K562 (cell line): Measurements from ENCODE around the gene COL4A1. TPM values are rescaled to one million over a fixed set of nuclear protein-coding genes. Genes with fewer than 3 reads are reported as not detected.

ENCODE experiments used
- ATAC-seq: fragments of 200-7000 bp; cut with Tn5 transposase; 3 replicates; pipeline ENCODE4 v1.9.1; 2020; ENCODE audit warnings: moderate library complexity
- BruUV-seq: library from RNA; stranded (reverse); fragments of 400-500 nt; replicated peaks from 2 replicates; lab custom pipeline; 2021; lab: Mats Ljungman, UMichigan
- CTCF ChIA-PET: fragments of 300-600 bp; formaldehyde crosslinking; extraction: SDS; loops from one replicate; lab custom pipeline; 2021; ENCODE audit warnings: low intra/inter-chr PET ratio; lab: Yijun Ruan, JAX
- POLR2A ChIA-PET: fragments of 300-600, 350-650 bp; sonication (Branson Sonifier 250); formaldehyde crosslinking; extraction: SDS; loops from one replicate; lab custom pipeline; 2021; ENCODE audit warnings: antibody characterized with exemption, inconsistent platforms; lab: Yijun Ruan, JAX
- DNase-seq, 4 experiments: peaks; one replicate each; pipeline versions ENCODE4 v3.0.0 to v3.0.0-alpha.2; 2011 to 2018; ENCODE audit warnings: low spot score in 3 of 4, mixed read lengths in 3 of 4; ENCODE audit errors: extremely low read depth in 1 of 4
- FAIRE-seq: peaks from 2 replicates; lab custom pipeline; 2011; peaks lifted over from hg19 to GRCh38; lab: Jason Lieb, UNC
- H2AFZ ChIP-seq: 2 replicates; pipeline ENCODE4 v1.6.0; 2011; ENCODE audit warnings: low read depth, low read length, control low read depth, inconsistent platforms
- H3K27ac ChIP-seq: fragments of 200-600 bp; 3 replicates; pipeline ENCODE4 v1.8.0; 2011; ENCODE audit warnings: low read depth, mild to moderate bottlenecking, control low read depth, inconsistent platforms, low read length, moderate library complexity, mixed read lengths; ENCODE audit errors: extremely low read depth
- H3K27me3 ChIP-seq, 2 experiments: fragments of 300-600 bp in 1 of 2; 2 replicates in 1 of 2; 3 replicates in 1 of 2; pipeline versions ENCODE4 v1.6.0 to v1.8.0; 2011; ENCODE audit warnings: inconsistent platforms in 2 of 2, low read length in 2 of 2, mild to moderate bottlenecking in 1 of 2, mixed read lengths in 1 of 2, moderate library complexity in 1 of 2; ENCODE audit not compliant: control insufficient read depth in 2 of 2, insufficient read depth in 2 of 2
- H3K36me3 ChIP-seq: fragments of 300-600 bp; 3 replicates; pipeline ENCODE4 v1.8.0; 2011; ENCODE audit warnings: mild to moderate bottlenecking, low read length, inconsistent platforms; ENCODE audit not compliant: control insufficient read depth, insufficient read depth
- H3K4me1 ChIP-seq, 2 experiments: fragments of 200-600 bp in 1 of 2; replicated peaks in 1 of 2; 2 replicates in 1 of 2; 3 replicates in 1 of 2; pipeline versions ENCODE4 v1.5.1 to v1.8.0; 2011; ENCODE audit warnings: inconsistent platforms in 2 of 2, low read length in 2 of 2, mild to moderate bottlenecking in 1 of 2, mixed read lengths in 1 of 2, moderate library complexity in 1 of 2; ENCODE audit not compliant: control insufficient read depth in 2 of 2, insufficient read depth in 2 of 2
- H3K4me2 ChIP-seq: 2 replicates; pipeline ENCODE4 v1.6.1; 2011; ENCODE audit warnings: low read length, control low read depth, inconsistent platforms, mixed read lengths; ENCODE audit not compliant: insufficient read depth
- H3K4me3 ChIP-seq: fragments of 200-600 bp; sonication (generic), shearing (Covaris generic); 2 replicates; pipeline ENCODE4 v1.5.1; 2016; ENCODE audit warnings: control low read depth, inconsistent platforms
- H3K79me2 ChIP-seq: fragments of 200-600 bp; 3 replicates; pipeline ENCODE4 v1.8.0; 2011; ENCODE audit warnings: low read length, inconsistent platforms; ENCODE audit not compliant: control insufficient read depth, insufficient read depth
- H3K9ac ChIP-seq, 2 experiments: 2 replicates each; pipeline versions ENCODE4 v1.6.0 to v1.6.1; 2011; ENCODE audit warnings: low read depth in 2 of 2, low read length in 2 of 2, control low read depth in 1 of 2, inconsistent platforms in 1 of 2, mild to moderate bottlenecking in 1 of 2, mixed read lengths in 1 of 2; ENCODE audit not compliant: insufficient read depth in 1 of 2
- H3K9me1 ChIP-seq: one replicate; pipeline ENCODE4 v1.6.0; 2011; ENCODE audit warnings: inconsistent platforms, mild to moderate bottlenecking, low read length, moderate library complexity; ENCODE audit not compliant: control insufficient read depth, insufficient read depth
- H3K9me3 ChIP-seq: replicated peaks from 2 replicates; pipeline ENCODE4 v1.5.1; 2011; ENCODE audit warnings: low read depth, low read length, inconsistent platforms; ENCODE audit not compliant: control insufficient read depth, insufficient read depth
- H4K20me1 ChIP-seq: replicated peaks from 2 replicates; pipeline ENCODE4 v1.6.1; 2011; ENCODE audit warnings: low read length, inconsistent platforms, mixed read lengths; ENCODE audit not compliant: control insufficient read depth, insufficient read depth
- BCOR ChIP-seq: fragments of 450-650 bp; IDR thresholded peaks from 2 replicates; pipeline ENCODE4 v1.6.1; 2016
- HNRNPL ChIP-seq: fragments of 200-400 bp; formaldehyde crosslinking; IDR thresholded peaks from 2 replicates; pipeline ENCODE4 v1.6.1; 2017; ENCODE audit warnings: low read depth, mild to moderate bottlenecking, low read length
- IRF2 ChIP-seq: sonication (generic); formaldehyde crosslinking; IDR thresholded peaks from 2 replicates; pipeline ENCODE4 v1.8.1; 2022; ENCODE audit warnings: mild to moderate bottlenecking, missing genetic modification reagents
- SAP30 ChIP-seq: fragments of 200-600 bp; sonication (generic); IDR thresholded peaks from 2 replicates; pipeline ENCODE4 v1.6.1; 2012; ENCODE audit warnings: borderline replicate concordance, low read depth, mild to moderate bottlenecking, moderate library complexity, low read length, control low read depth, inconsistent platforms; ENCODE audit not compliant: insufficient read depth, poor library complexity, severe bottlenecking
- TCFL5 ChIP-seq: fragments of 250-450 bp; sonication (Bioruptor Pico); conservative IDR thresholded peaks from 2 replicates; pipeline ENCODE4 v1.6.1; 2021; ENCODE audit warnings: mild to moderate bottlenecking, moderate library complexity, matching md5 sums
- WGBS: fragments of 100-300 bp; shearing (Covaris generic); methylation state at CpG from one replicate; pipeline ENCODE4 v1.1.6; 2016; ENCODE audit warnings: low coverage, mixed read lengths; ENCODE audit not compliant: insufficient coverage; ENCODE audit errors: missing lambda C conversion rate; 5-methylcytosine and 5-hydroxymethylcytosine counted together
- in situ Hi-C: fragments of 300-500 bp; cut with MboI; formaldehyde crosslinking; loops from 4 replicates; pipeline ENCODE4 v1.15.0; 2018; ENCODE audit warnings: inconsistent platforms, mixed read lengths
- intact Hi-C: fragments of 100-400 bp; cut with micrococcal nuclease; formaldehyde crosslinking; loops from 2 replicates; pipeline ENCODE4 v1.14.2; 2022
- polyA plus RNA-seq, 8 experiments: library from polyadenylated mRNA; depleted of rRNA in 4 of 8; stranded (reverse) in 5 of 8; unstranded in 3 of 8; fragments of >200 nt; fragmentation: Nextera tagmentation in 2 of 8; fragmentation: Illumina TruSeq in 1 of 8; extraction: Ambion mirVana in 2 of 8; extraction: Trizol in 1 of 8; gene quantifications; 2 replicates each; pipeline versions ENCODE4 v1.2.1 to v1.2.3, GENCODE V29; 2011 to 2014; ENCODE audit warnings: inconsistent platforms in 1 of 8, missing spikeins in 1 of 8
- total RNA-seq, 7 experiments: library from RNA; depleted of rRNA in 6 of 7; stranded (reverse); fragments of >200 nt in 6 of 7; fragmentation: Illumina TruSeq in 2 of 7; extraction: Trizol in 2 of 7; gene quantifications; 2 replicates each; pipeline versions ENCODE4 v1.2.1 to v1.2.3, GENCODE V29; 2011 to 2021; ENCODE audit warnings: low replicate concordance in 1 of 7
- TF ChIP-seq, protein P1 (sequence below): IDR thresholded peaks from 2 replicates; pipeline ENCODE4 v1.6.1; 2011; ENCODE audit warnings: borderline replicate concordance, low read depth, mild to moderate bottlenecking, moderate library complexity, low read length; ENCODE audit not compliant: insufficient read depth, poor library complexity, severe bottlenecking
- TF ChIP-seq, protein P2 (sequence below), 2 experiments: fragments of 450-650 bp; IDR thresholded peaks; 2 replicates each; pipeline ENCODE4 v1.6.1; 2018; ENCODE audit warnings: mild to moderate bottlenecking in 2 of 2, low read depth in 1 of 2; ENCODE audit not compliant: partially characterized antibody in 2 of 2
- TF ChIP-seq, protein P3 (sequence below): fragments of 450-650 bp; IDR thresholded peaks from 2 replicates; pipeline ENCODE4 v1.6.1; 2014; ENCODE audit warnings: low read depth, mild to moderate bottlenecking, moderate library complexity, borderline replicate concordance
- TF ChIP-seq, protein P4 (sequence below): sonication (generic); formaldehyde crosslinking; IDR thresholded peaks from 2 replicates; pipeline ENCODE4 v1.8.0; 2022; ENCODE audit warnings: mild to moderate bottlenecking, missing genetic modification reagents

Gene COL4A1
- total and polyA plus RNA-seq, 9 of the 15 experiments (the other 6 are each of a cell fraction or from before 2014, with no cell fraction given): 0.35 TPM; not detected in 8

DNA sequence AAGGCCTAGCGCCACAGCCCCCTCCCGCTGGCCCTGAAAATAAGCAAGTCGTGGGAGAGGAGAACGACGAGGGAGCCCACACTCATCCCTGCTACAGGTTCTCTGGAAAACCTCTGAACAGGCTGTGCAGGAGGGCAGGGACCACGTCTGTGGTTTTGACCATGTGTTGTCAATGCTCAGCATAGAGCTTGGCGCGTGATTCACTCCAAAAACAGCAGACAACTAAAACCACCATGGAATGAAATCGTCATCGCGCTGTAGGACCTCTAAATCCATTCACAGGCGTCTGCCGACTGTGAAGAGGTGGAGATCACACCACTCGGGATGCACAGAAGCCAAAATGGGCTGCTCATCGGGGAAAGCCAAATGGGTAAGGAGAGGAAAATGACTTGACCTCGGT, 121.3 kb downstream of the COL4A1 start:
- BruUV-seq: no TSS peak
- CTCF ChIA-PET: no interaction called here
- Histone ChIP-seq H3K4me3 (no peak overlapping the region), H4K20me1 (no peaks in the 10 kb centered on the region), H3K79me2 (no peaks in the 10 kb centered on the region), H3K9me1 (no peaks in the 10 kb centered on the region), H3K9me3 (no peaks in the 10 kb centered on the region), H3K9ac (no peak overlapping the region), H3K27ac (no peak overlapping the region), H3K4me1 (no peaks in the 10 kb centered on the region; a peak in 1 of 5 replicates), H3K4me2 (no peak overlapping the region), H3K27me3 (peaks cover 0 to 23% of the 10 kb centered on the region in 2 experiments; a peak in 2 of 5 replicates), H2AFZ (no peak overlapping the region), H3K36me3 (no peaks in the 10 kb centered on the region)
- WGBS: 2% methylated on average over 15 of the region's 16 CpGs
- in situ Hi-C loops (no loop called here), intact Hi-C loops (no loop called here)
- FAIRE-seq: no peak
- no peak for DNase-seq
- ATAC-seq: no peak
- POLR2A ChIA-PET: no interaction called here
- TF ChIP-seq BCOR (no peak), HNRNPL (no peak), IRF2 (no peak), SAP30 (no peak), TCFL5 (CRISPR knock-in tag) (no peak)
- TF ChIP-seq, protein P1, sequence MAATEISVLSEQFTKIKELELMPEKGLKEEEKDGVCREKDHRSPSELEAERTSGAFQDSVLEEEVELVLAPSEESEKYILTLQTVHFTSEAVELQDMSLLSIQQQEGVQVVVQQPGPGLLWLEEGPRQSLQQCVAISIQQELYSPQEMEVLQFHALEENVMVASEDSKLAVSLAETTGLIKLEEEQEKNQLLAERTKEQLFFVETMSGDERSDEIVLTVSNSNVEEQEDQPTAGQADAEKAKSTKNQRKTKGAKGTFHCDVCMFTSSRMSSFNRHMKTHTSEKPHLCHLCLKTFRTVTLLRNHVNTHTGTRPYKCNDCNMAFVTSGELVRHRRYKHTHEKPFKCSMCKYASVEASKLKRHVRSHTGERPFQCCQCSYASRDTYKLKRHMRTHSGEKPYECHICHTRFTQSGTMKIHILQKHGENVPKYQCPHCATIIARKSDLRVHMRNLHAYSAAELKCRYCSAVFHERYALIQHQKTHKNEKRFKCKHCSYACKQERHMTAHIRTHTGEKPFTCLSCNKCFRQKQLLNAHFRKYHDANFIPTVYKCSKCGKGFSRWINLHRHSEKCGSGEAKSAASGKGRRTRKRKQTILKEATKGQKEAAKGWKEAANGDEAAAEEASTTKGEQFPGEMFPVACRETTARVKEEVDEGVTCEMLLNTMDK: no peak
- TF ChIP-seq, protein P2, sequence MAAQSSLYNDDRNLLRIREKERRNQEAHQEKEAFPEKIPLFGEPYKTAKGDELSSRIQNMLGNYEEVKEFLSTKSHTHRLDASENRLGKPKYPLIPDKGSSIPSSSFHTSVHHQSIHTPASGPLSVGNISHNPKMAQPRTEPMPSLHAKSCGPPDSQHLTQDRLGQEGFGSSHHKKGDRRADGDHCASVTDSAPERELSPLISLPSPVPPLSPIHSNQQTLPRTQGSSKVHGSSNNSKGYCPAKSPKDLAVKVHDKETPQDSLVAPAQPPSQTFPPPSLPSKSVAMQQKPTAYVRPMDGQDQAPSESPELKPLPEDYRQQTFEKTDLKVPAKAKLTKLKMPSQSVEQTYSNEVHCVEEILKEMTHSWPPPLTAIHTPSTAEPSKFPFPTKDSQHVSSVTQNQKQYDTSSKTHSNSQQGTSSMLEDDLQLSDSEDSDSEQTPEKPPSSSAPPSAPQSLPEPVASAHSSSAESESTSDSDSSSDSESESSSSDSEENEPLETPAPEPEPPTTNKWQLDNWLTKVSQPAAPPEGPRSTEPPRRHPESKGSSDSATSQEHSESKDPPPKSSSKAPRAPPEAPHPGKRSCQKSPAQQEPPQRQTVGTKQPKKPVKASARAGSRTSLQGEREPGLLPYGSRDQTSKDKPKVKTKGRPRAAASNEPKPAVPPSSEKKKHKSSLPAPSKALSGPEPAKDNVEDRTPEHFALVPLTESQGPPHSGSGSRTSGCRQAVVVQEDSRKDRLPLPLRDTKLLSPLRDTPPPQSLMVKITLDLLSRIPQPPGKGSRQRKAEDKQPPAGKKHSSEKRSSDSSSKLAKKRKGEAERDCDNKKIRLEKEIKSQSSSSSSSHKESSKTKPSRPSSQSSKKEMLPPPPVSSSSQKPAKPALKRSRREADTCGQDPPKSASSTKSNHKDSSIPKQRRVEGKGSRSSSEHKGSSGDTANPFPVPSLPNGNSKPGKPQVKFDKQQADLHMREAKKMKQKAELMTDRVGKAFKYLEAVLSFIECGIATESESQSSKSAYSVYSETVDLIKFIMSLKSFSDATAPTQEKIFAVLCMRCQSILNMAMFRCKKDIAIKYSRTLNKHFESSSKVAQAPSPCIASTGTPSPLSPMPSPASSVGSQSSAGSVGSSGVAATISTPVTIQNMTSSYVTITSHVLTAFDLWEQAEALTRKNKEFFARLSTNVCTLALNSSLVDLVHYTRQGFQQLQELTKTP (IDR thresholded peaks at IDR 0.05; ENCODE audit: low read depth in 1 of 2, partially characterized antibody in 2 of 2): no peak
- TF ChIP-seq, protein P3, sequence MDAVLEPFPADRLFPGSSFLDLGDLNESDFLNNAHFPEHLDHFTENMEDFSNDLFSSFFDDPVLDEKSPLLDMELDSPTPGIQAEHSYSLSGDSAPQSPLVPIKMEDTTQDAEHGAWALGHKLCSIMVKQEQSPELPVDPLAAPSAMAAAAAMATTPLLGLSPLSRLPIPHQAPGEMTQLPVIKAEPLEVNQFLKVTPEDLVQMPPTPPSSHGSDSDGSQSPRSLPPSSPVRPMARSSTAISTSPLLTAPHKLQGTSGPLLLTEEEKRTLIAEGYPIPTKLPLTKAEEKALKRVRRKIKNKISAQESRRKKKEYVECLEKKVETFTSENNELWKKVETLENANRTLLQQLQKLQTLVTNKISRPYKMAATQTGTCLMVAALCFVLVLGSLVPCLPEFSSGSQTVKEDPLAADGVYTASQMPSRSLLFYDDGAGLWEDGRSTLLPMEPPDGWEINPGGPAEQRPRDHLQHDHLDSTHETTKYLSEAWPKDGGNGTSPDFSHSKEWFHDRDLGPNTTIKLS: no peak
- TF ChIP-seq, protein P4, sequence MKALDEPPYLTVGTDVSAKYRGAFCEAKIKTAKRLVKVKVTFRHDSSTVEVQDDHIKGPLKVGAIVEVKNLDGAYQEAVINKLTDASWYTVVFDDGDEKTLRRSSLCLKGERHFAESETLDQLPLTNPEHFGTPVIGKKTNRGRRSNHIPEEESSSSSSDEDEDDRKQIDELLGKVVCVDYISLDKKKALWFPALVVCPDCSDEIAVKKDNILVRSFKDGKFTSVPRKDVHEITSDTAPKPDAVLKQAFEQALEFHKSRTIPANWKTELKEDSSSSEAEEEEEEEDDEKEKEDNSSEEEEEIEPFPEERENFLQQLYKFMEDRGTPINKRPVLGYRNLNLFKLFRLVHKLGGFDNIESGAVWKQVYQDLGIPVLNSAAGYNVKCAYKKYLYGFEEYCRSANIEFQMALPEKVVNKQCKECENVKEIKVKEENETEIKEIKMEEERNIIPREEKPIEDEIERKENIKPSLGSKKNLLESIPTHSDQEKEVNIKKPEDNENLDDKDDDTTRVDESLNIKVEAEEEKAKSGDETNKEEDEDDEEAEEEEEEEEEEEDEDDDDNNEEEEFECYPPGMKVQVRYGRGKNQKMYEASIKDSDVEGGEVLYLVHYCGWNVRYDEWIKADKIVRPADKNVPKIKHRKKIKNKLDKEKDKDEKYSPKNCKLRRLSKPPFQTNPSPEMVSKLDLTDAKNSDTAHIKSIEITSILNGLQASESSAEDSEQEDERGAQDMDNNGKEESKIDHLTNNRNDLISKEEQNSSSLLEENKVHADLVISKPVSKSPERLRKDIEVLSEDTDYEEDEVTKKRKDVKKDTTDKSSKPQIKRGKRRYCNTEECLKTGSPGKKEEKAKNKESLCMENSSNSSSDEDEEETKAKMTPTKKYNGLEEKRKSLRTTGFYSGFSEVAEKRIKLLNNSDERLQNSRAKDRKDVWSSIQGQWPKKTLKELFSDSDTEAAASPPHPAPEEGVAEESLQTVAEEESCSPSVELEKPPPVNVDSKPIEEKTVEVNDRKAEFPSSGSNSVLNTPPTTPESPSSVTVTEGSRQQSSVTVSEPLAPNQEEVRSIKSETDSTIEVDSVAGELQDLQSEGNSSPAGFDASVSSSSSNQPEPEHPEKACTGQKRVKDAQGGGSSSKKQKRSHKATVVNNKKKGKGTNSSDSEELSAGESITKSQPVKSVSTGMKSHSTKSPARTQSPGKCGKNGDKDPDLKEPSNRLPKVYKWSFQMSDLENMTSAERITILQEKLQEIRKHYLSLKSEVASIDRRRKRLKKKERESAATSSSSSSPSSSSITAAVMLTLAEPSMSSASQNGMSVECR (CRISPR knock-in tag): no peak
